ENCODE measurements around the gene GDNF. TPM values are rescaled to one million over a fixed set of nuclear protein-coding genes. Genes with fewer than 3 reads are reported as not detected.
A peak's percentile ranks its signal among the peaks of the same experiment; 100 is the strongest.

GDNF gene
- total RNA-seq, 1 donor from 2014 or later, result 0.51 TPM

DNA sequence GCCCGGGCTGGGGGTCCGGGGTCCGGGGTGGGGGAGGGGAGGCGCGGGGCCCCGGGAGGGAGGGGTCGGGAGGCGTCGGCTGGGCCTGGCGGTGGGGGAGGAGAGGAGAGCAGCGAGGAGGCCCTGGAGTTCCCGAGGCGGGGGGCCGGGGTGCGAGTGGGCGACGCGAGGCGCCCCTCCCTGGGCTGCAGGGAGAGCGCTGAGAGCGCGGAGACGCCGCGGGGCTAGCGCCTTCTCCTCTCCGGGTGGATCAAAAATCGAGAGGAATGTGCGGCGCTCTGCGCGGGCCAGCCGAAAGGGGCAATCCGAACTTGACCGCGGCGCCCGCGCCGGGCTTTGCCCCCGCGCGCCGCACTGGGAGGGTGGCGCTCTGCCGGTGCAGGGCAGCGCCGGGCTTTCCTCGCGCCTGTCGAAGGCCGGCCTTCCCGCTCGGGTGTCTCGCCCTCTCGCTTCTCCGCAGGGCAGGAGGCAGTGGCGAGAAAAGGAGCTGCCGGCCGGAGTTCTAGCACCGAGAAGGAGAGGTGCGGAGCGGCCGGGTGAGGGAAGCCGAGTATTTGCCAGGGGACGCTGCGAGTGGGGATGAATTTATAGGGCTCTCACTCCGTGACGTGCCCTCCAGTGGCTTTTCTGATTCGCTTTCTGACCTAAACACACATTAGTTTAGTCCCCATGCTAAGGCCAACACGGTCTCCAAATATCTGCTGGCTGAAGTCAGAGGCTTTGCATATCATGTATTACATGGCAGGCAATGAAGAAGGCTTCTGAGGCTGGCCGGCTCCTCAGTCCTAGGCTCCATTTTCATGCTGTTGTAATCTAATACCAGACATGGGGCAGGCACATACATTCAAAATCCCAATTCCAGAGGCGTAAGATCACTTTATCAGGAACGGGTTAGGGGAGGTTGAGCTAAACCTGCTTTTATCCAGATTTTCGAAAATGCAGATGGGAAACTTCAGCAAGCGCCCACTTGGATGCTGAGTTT lies 503 bp upstream of the GDNF start:
- Mint-ChIP-seq H3K4me3 (ENCODE audit: unreplicated experiment) (peak overlapping the region; percentile 65), H3K36me3 (ENCODE audit: unreplicated experiment) (no peaks in the 10 kb centered on the region), H3K9me3 (ENCODE audit: unreplicated experiment) (peaks cover 7% of the 10 kb centered on the region), H3K4me1 (ENCODE audit: low read depth, unreplicated experiment) (peaks cover 13% of the 10 kb centered on the region), H3K27ac (ENCODE audit: unreplicated experiment) (no peak overlapping the region), H3K27me3 (ENCODE audit: unreplicated experiment) (peaks cover 26% of the 10 kb centered on the region)
- TF ChIP-seq, protein P1, sequence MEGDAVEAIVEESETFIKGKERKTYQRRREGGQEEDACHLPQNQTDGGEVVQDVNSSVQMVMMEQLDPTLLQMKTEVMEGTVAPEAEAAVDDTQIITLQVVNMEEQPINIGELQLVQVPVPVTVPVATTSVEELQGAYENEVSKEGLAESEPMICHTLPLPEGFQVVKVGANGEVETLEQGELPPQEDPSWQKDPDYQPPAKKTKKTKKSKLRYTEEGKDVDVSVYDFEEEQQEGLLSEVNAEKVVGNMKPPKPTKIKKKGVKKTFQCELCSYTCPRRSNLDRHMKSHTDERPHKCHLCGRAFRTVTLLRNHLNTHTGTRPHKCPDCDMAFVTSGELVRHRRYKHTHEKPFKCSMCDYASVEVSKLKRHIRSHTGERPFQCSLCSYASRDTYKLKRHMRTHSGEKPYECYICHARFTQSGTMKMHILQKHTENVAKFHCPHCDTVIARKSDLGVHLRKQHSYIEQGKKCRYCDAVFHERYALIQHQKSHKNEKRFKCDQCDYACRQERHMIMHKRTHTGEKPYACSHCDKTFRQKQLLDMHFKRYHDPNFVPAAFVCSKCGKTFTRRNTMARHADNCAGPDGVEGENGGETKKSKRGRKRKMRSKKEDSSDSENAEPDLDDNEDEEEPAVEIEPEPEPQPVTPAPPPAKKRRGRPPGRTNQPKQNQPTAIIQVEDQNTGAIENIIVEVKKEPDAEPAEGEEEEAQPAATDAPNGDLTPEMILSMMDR (IDR thresholded peaks at IDR 0.05; ENCODE audit: partially characterized antibody, unreplicated experiment), result no peak
- DNase-seq, result peak; percentile 68

DNA sequence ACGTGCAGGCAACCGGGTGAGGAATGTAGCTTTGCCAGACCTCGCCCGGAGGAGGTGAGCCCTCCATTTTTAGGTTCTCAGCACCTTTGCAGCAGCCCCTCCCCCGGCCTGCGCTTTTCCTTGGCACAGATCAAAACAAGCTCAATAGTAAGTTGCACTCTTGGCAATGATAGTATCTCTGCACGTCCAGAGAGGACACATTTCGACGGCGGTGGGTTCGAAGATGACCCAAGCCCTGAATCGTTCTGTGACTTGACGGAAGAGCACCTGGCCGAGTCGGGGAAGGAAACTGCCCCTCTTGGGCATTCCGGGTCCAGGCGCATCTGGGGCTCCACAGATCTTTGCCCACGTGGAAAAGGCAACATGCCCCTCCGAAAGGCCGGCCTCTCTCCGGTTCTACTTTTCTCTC lies 904 bp downstream of the GDNF start:
- no peak for DNase-seq
- TF ChIP-seq, protein P1 (IDR thresholded peaks at IDR 0.05; ENCODE audit: partially characterized antibody, unreplicated experiment), result no peak
- peaks cover 7% of the 10 kb centered on the region for H3K9me3 Mint-ChIP-seq (ENCODE audit: unreplicated experiment)
- no peaks in the 10 kb centered on the region for H3K36me3 Mint-ChIP-seq (ENCODE audit: unreplicated experiment)
- peaks cover 30% of the 10 kb centered on the region for H3K27me3 Mint-ChIP-seq (ENCODE audit: unreplicated experiment)
- peak overlapping the region; percentile 85 for H3K4me3 Mint-ChIP-seq (ENCODE audit: unreplicated experiment)
- peaks cover 16% of the 10 kb centered on the region for H3K4me1 Mint-ChIP-seq (ENCODE audit: low read depth, unreplicated experiment)
- H3K27ac Mint-ChIP-seq (ENCODE audit: unreplicated experiment), result no peak overlapping the region

DNA sequence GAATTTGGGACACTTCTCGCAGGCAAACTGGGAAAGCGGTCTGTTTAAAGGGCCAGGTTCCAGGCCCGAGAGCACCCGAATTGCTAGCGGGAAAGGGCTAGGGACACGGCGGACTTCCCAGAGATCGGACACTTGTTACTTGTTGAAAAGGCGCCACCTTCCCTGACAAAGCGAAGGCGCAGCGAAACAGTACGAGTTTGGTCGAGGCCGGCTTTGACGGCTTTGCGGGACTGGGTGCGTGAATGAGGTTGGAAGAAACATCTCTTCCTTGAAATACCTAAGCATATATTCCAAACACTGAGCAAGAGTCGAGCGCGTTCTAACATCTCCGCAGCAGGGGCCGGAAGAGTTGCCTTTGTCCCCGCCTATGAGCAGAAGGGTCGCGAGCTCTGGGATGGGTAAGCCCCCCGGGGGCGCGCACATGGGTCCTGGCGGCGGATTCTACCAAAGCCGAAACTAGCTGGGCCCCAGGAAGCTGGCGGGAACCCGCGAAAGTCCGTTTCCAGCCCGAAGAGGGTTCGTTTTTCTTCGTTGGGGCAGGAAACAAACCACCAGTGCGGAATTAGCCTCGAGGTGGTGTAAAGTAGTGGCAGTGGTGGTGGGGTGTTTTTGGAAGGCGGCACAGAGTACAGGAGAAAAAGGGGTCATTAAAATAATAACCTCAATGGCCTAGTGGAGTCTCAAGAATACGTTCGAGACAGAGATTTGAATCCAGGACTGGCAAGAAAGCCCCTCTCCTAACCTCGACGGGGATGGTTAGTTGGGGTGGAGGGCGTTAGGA lies 1.5 kb downstream of the GDNF start:
- peak overlapping the region; percentile 85 for H3K4me3 Mint-ChIP-seq (ENCODE audit: unreplicated experiment)
- peaks cover 33% of the 10 kb centered on the region for H3K27me3 Mint-ChIP-seq (ENCODE audit: unreplicated experiment)
- TF ChIP-seq, protein P1 (IDR thresholded peaks at IDR 0.05; ENCODE audit: partially characterized antibody, unreplicated experiment), result no peak
- H3K4me1 Mint-ChIP-seq (ENCODE audit: low read depth, unreplicated experiment), result peaks cover 13% of the 10 kb centered on the region
- DNase-seq, result peak; percentile 39
- no peak overlapping the region for H3K27ac Mint-ChIP-seq (ENCODE audit: unreplicated experiment)
- peaks cover 7% of the 10 kb centered on the region for H3K9me3 Mint-ChIP-seq (ENCODE audit: unreplicated experiment)
- H3K36me3 Mint-ChIP-seq (ENCODE audit: unreplicated experiment), result no peaks in the 10 kb centered on the region

DNA sequence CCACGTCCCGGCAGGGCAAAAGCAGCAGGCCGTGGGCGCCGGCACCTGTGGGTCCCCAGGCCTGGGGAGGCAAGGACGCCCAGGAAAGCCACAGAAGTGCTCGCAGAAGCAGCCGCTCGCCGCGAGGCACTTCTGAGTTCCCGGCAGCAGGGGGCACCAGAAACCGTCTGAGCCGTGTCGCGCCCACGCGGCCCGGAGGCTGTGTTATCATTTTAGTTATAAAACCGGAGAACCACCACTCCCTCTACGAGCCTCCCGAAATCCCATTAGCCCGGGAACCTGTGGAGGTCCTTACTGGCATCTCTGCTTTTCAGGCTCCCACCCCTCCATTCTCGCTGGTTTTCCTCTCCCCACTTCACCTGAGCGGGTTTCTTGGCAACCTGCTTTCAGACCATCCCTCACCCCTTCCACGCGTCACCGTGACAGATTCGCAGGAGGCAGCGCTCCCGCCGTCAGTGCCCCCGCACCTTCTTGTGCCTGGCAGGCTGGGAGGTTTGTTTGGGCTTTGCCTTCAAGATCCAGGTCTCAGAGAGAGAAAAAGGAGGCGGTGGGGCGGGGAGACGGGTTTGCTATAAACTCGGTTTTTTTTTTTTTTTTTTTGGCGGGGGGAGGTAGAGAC lies 2.3 kb downstream of the GDNF start:
- peak overlapping the region; percentile 85 for H3K4me3 Mint-ChIP-seq (ENCODE audit: unreplicated experiment)
- H3K27ac Mint-ChIP-seq (ENCODE audit: unreplicated experiment), result no peak overlapping the region
- TF ChIP-seq, protein P1 (IDR thresholded peaks at IDR 0.05; ENCODE audit: partially characterized antibody, unreplicated experiment), result peak; percentile 79
- peaks cover 34% of the 10 kb centered on the region for H3K27me3 Mint-ChIP-seq (ENCODE audit: unreplicated experiment)
- peak; percentile 82 for DNase-seq
- peaks cover 13% of the 10 kb centered on the region for H3K4me1 Mint-ChIP-seq (ENCODE audit: low read depth, unreplicated experiment)
- no peaks in the 10 kb centered on the region for H3K36me3 Mint-ChIP-seq (ENCODE audit: unreplicated experiment)
- peaks cover 7% of the 10 kb centered on the region for H3K9me3 Mint-ChIP-seq (ENCODE audit: unreplicated experiment)

Data from glutamatergic neuron (in vitro differentiated cells).